Keratinocyte (primary cell): ENCODE data around the gene FOXA1. TPM values are rescaled to one million over a fixed set of nuclear protein-coding genes. Genes with fewer than 3 reads are reported as not detected.

ENCODE experiments used
- DNase-seq: peaks from one replicate; pipeline ENCODE4 v3.0.0-alpha.2; 2011; ENCODE audit warnings: low read depth, missing footprints, low spot score
- FAIRE-seq: peaks from 2 replicates; lab custom pipeline; 2011; peaks lifted over from hg19 to GRCh38; lab: Jason Lieb, UNC
- H2AFZ ChIP-seq: 2 replicates; pipeline ENCODE4 v1.6.0; 2012; ENCODE audit warnings: low read length, control low read depth, inconsistent platforms; ENCODE audit not compliant: control insufficient read depth
- H3K27ac ChIP-seq: 2 replicates; pipeline ENCODE4 v1.5.1; 2011; ENCODE audit warnings: low read length; ENCODE audit not compliant: control insufficient read depth, insufficient read depth
- H3K27me3 ChIP-seq: 3 replicates; pipeline ENCODE4 v1.6.0; 2011; ENCODE audit warnings: low read length; ENCODE audit not compliant: control insufficient read depth, insufficient read depth; ENCODE audit errors: extremely low read depth
- H3K36me3 ChIP-seq, 2 experiments: 2 replicates in 1 of 2; 3 replicates in 1 of 2; pipeline ENCODE4 v1.5.1; 2011; ENCODE audit warnings: low read length in 2 of 2, mild to moderate bottlenecking in 1 of 2; ENCODE audit not compliant: control insufficient read depth in 2 of 2, insufficient read depth in 2 of 2; ENCODE audit errors: extremely low read depth in 1 of 2
- H3K4me1 ChIP-seq: 3 replicates; pipeline ENCODE4 v1.5.1; 2011; ENCODE audit warnings: low read length; ENCODE audit not compliant: control insufficient read depth, insufficient read depth; ENCODE audit errors: extremely low read depth
- H3K4me2 ChIP-seq: 3 replicates; pipeline ENCODE4 v1.6.0; 2011; ENCODE audit warnings: low read depth, low read length; ENCODE audit not compliant: control insufficient read depth, insufficient read depth; ENCODE audit errors: extremely low read depth
- H3K4me3 ChIP-seq, 3 experiments: fragments of 200-600 bp in 1 of 3; sonication (generic) in 1 of 3; 2 replicates in 2 of 3; 3 replicates in 1 of 3; pipeline ENCODE4 v1.5.1; 2011 to 2016; ENCODE audit warnings: low read length in 3 of 3, mild to moderate bottlenecking in 3 of 3, control low read depth in 2 of 3, inconsistent platforms in 1 of 3, low read depth in 1 of 3, mixed read lengths in 1 of 3, mixed run types in 1 of 3, moderate library complexity in 1 of 3; ENCODE audit not compliant: control insufficient read depth in 2 of 3, insufficient read depth in 2 of 3; ENCODE audit errors: extremely low read depth in 1 of 3
- H3K79me2 ChIP-seq: 2 replicates; pipeline ENCODE4 v1.6.0; 2012; ENCODE audit warnings: low read length; ENCODE audit not compliant: control insufficient read depth, insufficient read depth
- H3K9ac ChIP-seq: 3 replicates; pipeline ENCODE4 v1.6.0; 2011; ENCODE audit warnings: low read length; ENCODE audit not compliant: control insufficient read depth, insufficient read depth; ENCODE audit errors: extremely low read depth
- H3K9me1 ChIP-seq: 3 replicates; pipeline ENCODE4 v1.6.0; 2011; ENCODE audit warnings: low read length; ENCODE audit not compliant: control insufficient read depth, insufficient read depth; ENCODE audit errors: extremely low read depth
- H3K9me3 ChIP-seq: 2 replicates; pipeline ENCODE4 v1.5.1; 2012; ENCODE audit warnings: low read depth, low read length; ENCODE audit not compliant: control insufficient read depth
- H4K20me1 ChIP-seq: 3 replicates; pipeline ENCODE4 v1.6.0; 2011; ENCODE audit warnings: low read length; ENCODE audit not compliant: control insufficient read depth, insufficient read depth; ENCODE audit errors: extremely low read depth
- EZH2 ChIP-seq: IDR thresholded peaks from one replicate; pipeline ENCODE4 v1.6.1; 2012; ENCODE audit warnings: inconsistent platforms, mild to moderate bottlenecking, low read length, moderate library complexity
- dilution Hi-C: fragments of 300-500 bp; cut with MboI; formaldehyde crosslinking; loops from one replicate; pipeline ENCODE4 v1.7.0; 2020; ENCODE audit warnings: low sequenced_read_pairs; ENCODE audit not compliant: extremely low pct_ligation_motif_present
- polyA plus RNA-seq, 5 experiments: library from polyadenylated mRNA; depleted of rRNA in 3 of 5; stranded (reverse) in 3 of 5; stranded (forward) in 1 of 5; unstranded in 1 of 5; fragments of >200 nt; gene quantifications; 1 replicate in 1 of 5; 2 replicates in 3 of 5; 3 replicates in 1 of 5; pipeline versions ENCODE4 v1.2.1 to v1.2.3, GENCODE V29; 2011 to 2012; ENCODE audit warnings: missing spikeins in 2 of 5, low read depth in 1 of 5, low replicate concordance in 1 of 5
- TF ChIP-seq, protein P1 (sequence below), 3 experiments: IDR thresholded peaks in 1 of 3; conservative IDR thresholded peaks in 1 of 3; optimal IDR thresholded peaks in 1 of 3; 2 replicates in 2 of 3; 3 replicates in 1 of 3; pipeline versions ENCODE3 to v1.5.1; 2011; ENCODE audit warnings: low read length in 3 of 3, mild to moderate bottlenecking in 3 of 3, moderate library complexity in 2 of 3, control low read depth in 1 of 3, inconsistent platforms in 1 of 3; ENCODE audit not compliant: insufficient read depth in 2 of 3; ENCODE audit errors: extremely low read depth in 1 of 3

The FOXA1 gene
- polyA plus RNA-seq, 1 donor (not counting 4 experiments of a cell fraction or from before 2014, with no cell fraction given) = 0.85 TPM

DNA sequence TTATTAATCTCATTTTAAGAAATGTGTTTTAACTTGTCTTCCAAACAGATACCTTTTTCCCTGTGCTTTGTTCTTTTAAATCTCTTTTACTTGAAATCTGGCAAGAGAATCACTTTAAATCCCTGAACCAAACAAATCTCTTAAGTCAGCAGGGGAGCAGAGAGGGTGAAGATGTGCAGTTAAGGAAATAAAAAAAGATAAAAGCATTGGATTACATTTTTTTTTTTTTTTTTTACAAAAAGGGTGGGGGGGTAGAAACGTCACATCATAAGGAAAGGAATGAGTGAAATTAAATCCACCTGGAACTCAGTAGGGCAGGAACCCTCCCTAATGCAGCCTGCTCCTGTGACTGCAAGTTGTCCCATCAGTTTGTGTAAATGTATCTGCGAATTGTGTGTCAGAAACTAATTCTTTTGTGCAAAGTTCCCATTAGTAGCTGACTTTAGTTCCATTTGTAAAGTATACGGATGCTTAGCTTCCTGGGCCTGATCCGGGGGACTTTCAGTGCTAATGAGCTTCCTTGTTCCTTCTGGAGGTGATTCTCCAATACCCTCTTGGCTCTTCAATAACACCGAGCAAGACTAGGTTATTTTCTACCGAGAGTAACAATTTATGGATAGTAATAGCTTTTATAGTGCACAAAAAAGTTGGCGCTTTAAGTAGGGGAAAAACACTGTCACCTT is 1.9 kb upstream of the FOXA1 start:
- H4K20me1 ChIP-seq = no peaks in the 10 kb centered on the region
- peaks cover 12% of the 10 kb centered on the region for H3K4me1 ChIP-seq
- DNase-seq (no peak), FAIRE-seq (no peak)
- H3K79me2 ChIP-seq = no peaks in the 10 kb centered on the region
- H3K36me3 ChIP-seq = no peaks in the 10 kb centered on the region
- no peak overlapping the region for H2AFZ ChIP-seq
- no peak overlapping the region for H3K4me3 ChIP-seq
- H3K27ac ChIP-seq = no peak overlapping the region
- H3K27me3 ChIP-seq = peaks cover 74% of the 10 kb centered on the region
- no peaks in the 10 kb centered on the region for H3K9me3 ChIP-seq
- dilution Hi-C loops = no loop called here
- H3K9ac ChIP-seq = no peak overlapping the region
- no peak for TF ChIP-seq EZH2
- TF ChIP-seq, protein P1, sequence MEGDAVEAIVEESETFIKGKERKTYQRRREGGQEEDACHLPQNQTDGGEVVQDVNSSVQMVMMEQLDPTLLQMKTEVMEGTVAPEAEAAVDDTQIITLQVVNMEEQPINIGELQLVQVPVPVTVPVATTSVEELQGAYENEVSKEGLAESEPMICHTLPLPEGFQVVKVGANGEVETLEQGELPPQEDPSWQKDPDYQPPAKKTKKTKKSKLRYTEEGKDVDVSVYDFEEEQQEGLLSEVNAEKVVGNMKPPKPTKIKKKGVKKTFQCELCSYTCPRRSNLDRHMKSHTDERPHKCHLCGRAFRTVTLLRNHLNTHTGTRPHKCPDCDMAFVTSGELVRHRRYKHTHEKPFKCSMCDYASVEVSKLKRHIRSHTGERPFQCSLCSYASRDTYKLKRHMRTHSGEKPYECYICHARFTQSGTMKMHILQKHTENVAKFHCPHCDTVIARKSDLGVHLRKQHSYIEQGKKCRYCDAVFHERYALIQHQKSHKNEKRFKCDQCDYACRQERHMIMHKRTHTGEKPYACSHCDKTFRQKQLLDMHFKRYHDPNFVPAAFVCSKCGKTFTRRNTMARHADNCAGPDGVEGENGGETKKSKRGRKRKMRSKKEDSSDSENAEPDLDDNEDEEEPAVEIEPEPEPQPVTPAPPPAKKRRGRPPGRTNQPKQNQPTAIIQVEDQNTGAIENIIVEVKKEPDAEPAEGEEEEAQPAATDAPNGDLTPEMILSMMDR (optimal IDR thresholded peaks at IDR 0.05 in 1 of 3, IDR thresholded peaks at IDR 0.05 in 1 of 3, conservative IDR thresholded peaks at IDR 0.05 in 1 of 3; ENCODE audit: extremely low read depth in 1 of 3, insufficient read depth in 2 of 3, low read length in 3 of 3) = no peak
- H3K9me1 ChIP-seq = no peaks in the 10 kb centered on the region
- no peak overlapping the region for H3K4me2 ChIP-seq

DNA sequence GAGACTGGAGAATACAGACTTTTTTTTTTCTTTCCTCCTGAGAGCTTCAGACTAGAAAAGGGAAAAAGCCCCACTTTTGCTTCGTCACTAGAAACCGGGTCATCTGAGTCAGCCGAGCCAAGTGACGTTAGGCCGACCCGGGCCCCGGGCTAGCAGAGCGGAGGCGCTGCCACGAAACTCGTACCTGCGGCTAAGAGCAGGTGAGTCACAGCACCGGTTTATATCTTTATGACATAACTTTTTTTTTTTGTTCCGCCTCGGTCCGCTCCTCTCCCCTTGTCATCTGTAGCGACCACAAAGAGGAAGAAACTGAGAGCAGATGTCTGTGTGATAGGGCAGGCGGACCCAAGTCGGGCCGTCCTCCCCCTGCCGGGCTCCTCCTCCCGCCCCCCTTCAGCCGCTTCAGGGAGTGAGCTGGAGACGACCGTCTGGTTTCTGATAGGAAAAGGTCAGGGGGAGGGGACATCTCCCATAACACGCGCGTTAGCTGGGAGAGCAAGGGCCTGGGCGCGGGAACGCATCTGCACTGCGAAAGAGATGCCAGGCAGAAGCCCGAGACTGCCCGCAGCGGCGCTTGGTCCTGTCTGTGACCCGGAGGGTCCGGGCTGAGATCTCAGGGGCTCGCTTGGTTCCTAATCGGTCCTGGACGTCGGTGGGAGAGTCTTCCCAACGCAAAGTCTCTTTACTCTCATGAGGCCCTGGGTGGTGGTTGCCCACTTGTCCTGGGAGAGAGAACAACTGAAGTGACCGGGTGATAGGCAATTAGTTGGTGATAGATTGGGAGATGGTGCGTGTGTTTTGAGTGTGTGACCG is 966 bp upstream of the FOXA1 start:
- Histone ChIP-seq H2AFZ (peak overlapping the region; percentile 12), H3K9me1 (no peaks in the 10 kb centered on the region), H3K4me2 (peak overlapping the region; percentile 91), H3K36me3 (no peaks in the 10 kb centered on the region), H3K4me3 (peak overlapping the region; percentile 37 to 75 (median 74)), H3K27ac (no peak overlapping the region), H4K20me1 (no peaks in the 10 kb centered on the region), H3K27me3 (peaks cover 74% of the 10 kb centered on the region), H3K4me1 (peaks cover 12% of the 10 kb centered on the region), H3K9ac (peak overlapping the region; percentile 83), H3K9me3 (no peaks in the 10 kb centered on the region), H3K79me2 (no peaks in the 10 kb centered on the region)
- dilution Hi-C loops = no loop called here
- TF ChIP-seq, protein P1 (optimal IDR thresholded peaks at IDR 0.05 in 1 of 3, IDR thresholded peaks at IDR 0.05 in 1 of 3, conservative IDR thresholded peaks at IDR 0.05 in 1 of 3; ENCODE audit: extremely low read depth in 1 of 3, insufficient read depth in 2 of 3, low read length in 3 of 3) = no peak
- peak; percentile 27 for TF ChIP-seq EZH2
- FAIRE-seq = no peak
- peak; percentile 46 for DNase-seq
